ENCODE results near the gene TEX48. TPM values are rescaled to one million over a fixed set of nuclear protein-coding genes. Genes with fewer than 3 reads are reported as not detected.
A peak's percentile ranks its signal among the peaks of the same experiment; 100 is the strongest.

Gene TEX48, protein sequence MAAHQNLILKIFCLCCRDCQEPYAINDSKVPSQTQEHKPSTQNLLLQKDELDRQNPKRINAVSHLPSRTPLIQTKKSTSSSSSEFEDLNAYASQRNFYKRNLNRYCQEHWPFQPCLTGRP
- total RNA-seq (not detected), polyA plus RNA-seq (not detected)
- long read RNA-seq, donor 1: 0 reads
- long read RNA-seq, donor 2: 0 reads

GRCh38 chr9:114681594-114682332 is at the start of gene TEX48:
Gene TEX48 (minus strand): TSS chr9:114682192. CDS start chr9:114671723, 10,469 bp downstream.
- Histone ChIP-seq H3K9me3 (no peaks in the 10 kb centered on the region), H3K27me3 (ENCODE audit: insufficient read depth in 3 of 3, low read length in 2 of 3) (peaks cover 0 to 13% (median 3%) of the 10 kb centered on the region in 3 donors), H3K4me3 (no peak within 1 kb of the TSS), H3K27ac (no peak within 1 kb of the TSS), H3K36me3 (ENCODE audit: insufficient read depth in 1 of 2, low read depth in 1 of 2) (no peaks in the 10 kb centered on the region), H3K4me1 (no peaks in the 10 kb centered on the region)
- TF ChIP-seq, protein P1, sequence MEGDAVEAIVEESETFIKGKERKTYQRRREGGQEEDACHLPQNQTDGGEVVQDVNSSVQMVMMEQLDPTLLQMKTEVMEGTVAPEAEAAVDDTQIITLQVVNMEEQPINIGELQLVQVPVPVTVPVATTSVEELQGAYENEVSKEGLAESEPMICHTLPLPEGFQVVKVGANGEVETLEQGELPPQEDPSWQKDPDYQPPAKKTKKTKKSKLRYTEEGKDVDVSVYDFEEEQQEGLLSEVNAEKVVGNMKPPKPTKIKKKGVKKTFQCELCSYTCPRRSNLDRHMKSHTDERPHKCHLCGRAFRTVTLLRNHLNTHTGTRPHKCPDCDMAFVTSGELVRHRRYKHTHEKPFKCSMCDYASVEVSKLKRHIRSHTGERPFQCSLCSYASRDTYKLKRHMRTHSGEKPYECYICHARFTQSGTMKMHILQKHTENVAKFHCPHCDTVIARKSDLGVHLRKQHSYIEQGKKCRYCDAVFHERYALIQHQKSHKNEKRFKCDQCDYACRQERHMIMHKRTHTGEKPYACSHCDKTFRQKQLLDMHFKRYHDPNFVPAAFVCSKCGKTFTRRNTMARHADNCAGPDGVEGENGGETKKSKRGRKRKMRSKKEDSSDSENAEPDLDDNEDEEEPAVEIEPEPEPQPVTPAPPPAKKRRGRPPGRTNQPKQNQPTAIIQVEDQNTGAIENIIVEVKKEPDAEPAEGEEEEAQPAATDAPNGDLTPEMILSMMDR (IDR thresholded peaks at IDR 0.05): peak; percentile 56
- DNase-seq (peak; percentile 21 to 57), ATAC-seq (peak in 3 of 4 donors; percentile 48 to 64 (median 57))
- WGBS, 3 donors: 59 to 64% (median 61%) methylated on average over 8 of the region's 8 CpGs
- intact Hi-C loops (cut with DNase I): loop anchor here (1.0 to 10.0 kb wide), 3 partner anchors 231 to 333 kb away; no protein-coding TSS in a partner anchor

- H3K4me3 ChIP-seq: no peak overlapping the region
- no peaks in the 10 kb centered on the region for H3K36me3 ChIP-seq (ENCODE audit: insufficient read depth in 1 of 2, low read depth in 1 of 2)
- H3K27ac ChIP-seq: no peak overlapping the region
- H3K9me3 ChIP-seq: no peaks in the 10 kb centered on the region
- TF ChIP-seq, protein P1 (IDR thresholded peaks at IDR 0.05): no peak
- no peak for DNase-seq
- 79 to 96% (median 80%) methylated on average over 1 of the region's 1 CpG for WGBS, 3 donors
- no peaks in the 10 kb centered on the region for H3K4me1 ChIP-seq
- intact Hi-C loops (cut with DNase I): loop anchor here (10.0 kb wide), 2 partner anchors 183 to 793 kb away; no protein-coding TSS in a partner anchor
- no peak for ATAC-seq
- no peaks in the 10 kb centered on the region for H3K27me3 ChIP-seq (ENCODE audit: insufficient read depth in 3 of 3, low read length in 2 of 3)
Observed at GRCh38 chr9:114731701-114732100, 49.7 kb upstream of the TEX48 start.

DNA sequence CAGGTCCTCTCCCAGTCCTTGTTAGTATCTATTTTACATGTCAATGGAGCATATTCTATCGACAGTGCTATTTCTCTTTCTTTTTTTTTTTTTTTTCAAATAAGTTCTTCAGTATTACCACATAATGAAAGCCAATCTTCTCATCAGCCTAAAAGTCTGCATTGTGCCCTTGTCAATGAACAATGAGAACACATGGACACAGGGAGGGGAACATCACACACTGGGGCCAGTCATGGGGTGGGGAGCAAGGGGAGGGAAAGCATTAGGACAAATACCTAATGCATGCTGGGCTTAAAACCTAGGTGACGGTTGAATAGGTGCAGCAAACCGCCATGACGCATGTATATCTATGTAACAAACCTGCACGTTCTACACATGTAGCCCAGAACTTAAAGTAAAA is 47.7 kb upstream of the TEX48 start:
- no peaks in the 10 kb centered on the region for H3K9me3 ChIP-seq
- WGBS, 3 donors: 86 to 89% (median 86%) methylated on average over 5 of the region's 5 CpGs
- ATAC-seq (no peak), DNase-seq (no peak)
- H3K36me3 ChIP-seq (ENCODE audit: insufficient read depth in 1 of 2, low read depth in 1 of 2): no peaks in the 10 kb centered on the region
- no peak overlapping the region for H3K27ac ChIP-seq
- H3K4me1 ChIP-seq: no peaks in the 10 kb centered on the region
- TF ChIP-seq, protein P1 (IDR thresholded peaks at IDR 0.05): no peak
- H3K27me3 ChIP-seq (ENCODE audit: insufficient read depth in 3 of 3, low read length in 2 of 3): no peaks in the 10 kb centered on the region
- no peak overlapping the region for H3K4me3 ChIP-seq
- intact Hi-C loops (cut with DNase I): loop anchor here (10.0 kb wide), 2 partner anchors 185 to 795 kb away; no protein-coding TSS in a partner anchor

GRCh38 chr9:114725930-114726329 is 43.9 kb upstream of the TEX48 start:
- TF ChIP-seq, protein P1 (IDR thresholded peaks at IDR 0.05): no peak
- Histone ChIP-seq H3K36me3 (ENCODE audit: insufficient read depth in 1 of 2, low read depth in 1 of 2) (no peaks in the 10 kb centered on the region), H3K4me1 (no peaks in the 10 kb centered on the region), H3K27ac (no peak overlapping the region), H3K27me3 (ENCODE audit: insufficient read depth in 3 of 3, low read length in 2 of 3) (peaks cover 0 to 4% (median 3%) of the 10 kb centered on the region in 3 donors), H3K9me3 (no peaks in the 10 kb centered on the region), H3K4me3 (no peak overlapping the region)
- WGBS, 3 donors: 72 to 79% (median 76%) methylated on average over 3 of the region's 3 CpGs
- DNase-seq (no peak), ATAC-seq (no peak)
- intact Hi-C loops (cut with DNase I): no loop called here
